Tibial nerve (tissue), 3 donors: ENCODE results near the gene MYLK2.

Source experiments
- POLR2A ChIP-seq, 2 donors: fragments of 450-650 bp; IDR thresholded peaks; one replicate each; pipeline ENCODE4 v1.6.1; 2017; ENCODE audit warnings: antibody characterized with exemption in 2 of 2, mild to moderate bottlenecking in 2 of 2, moderate library complexity in 2 of 2
- TF ChIP-seq, protein P1 (sequence below), 5 experiments: fragments of 200-600 bp in 3 of 5; fragments of 450-650 bp in 2 of 5; sonication (generic) in 3 of 5; IDR thresholded peaks; one replicate each; pipeline ENCODE4 v1.5.1; 2016 to 2019; ENCODE audit warnings: antibody characterized with exemption in 5 of 5, mild to moderate bottlenecking in 3 of 5, moderate library complexity in 2 of 5

DNA sequence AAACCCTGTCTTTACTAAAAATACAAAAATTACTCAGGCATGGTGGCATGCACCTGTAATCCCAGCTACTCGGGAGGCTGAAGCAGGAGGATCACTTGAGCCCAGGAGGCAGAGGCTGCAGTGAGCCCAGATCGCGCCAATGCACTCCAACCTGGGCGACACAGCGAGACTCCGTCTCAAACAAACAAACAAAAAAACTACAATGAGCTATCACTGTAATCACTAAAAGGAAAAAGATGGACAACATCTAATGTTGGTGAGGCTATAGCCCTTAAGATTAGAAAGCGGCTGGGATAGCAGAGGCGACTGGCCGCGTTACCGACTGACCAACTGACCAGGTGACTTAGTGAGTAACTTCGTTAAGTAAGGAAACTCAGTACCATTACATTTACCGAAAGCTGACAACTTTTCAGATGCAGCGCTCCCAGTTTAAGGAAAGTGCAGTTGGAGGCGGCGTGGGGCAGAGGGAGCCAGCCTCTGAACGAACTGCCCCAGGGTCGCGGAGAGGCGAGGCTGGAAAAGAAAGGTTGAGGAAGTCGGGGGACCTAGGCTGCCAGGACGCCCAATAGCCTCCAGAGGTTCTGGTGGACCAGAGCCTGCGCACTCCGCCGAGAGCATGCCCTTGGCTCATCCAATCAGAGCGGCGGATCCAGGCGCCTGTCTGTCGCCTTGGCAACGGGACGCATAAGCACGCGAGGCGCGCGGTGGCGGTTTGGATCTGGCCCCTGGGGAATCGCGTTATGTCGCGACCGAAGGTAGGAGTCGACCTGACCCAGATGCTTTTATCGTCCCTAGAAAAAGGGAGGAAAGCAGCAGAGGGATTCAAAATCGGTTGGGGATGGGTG lies 60.2 kb downstream of the MYLK2 start:
- TF ChIP-seq, protein P1, sequence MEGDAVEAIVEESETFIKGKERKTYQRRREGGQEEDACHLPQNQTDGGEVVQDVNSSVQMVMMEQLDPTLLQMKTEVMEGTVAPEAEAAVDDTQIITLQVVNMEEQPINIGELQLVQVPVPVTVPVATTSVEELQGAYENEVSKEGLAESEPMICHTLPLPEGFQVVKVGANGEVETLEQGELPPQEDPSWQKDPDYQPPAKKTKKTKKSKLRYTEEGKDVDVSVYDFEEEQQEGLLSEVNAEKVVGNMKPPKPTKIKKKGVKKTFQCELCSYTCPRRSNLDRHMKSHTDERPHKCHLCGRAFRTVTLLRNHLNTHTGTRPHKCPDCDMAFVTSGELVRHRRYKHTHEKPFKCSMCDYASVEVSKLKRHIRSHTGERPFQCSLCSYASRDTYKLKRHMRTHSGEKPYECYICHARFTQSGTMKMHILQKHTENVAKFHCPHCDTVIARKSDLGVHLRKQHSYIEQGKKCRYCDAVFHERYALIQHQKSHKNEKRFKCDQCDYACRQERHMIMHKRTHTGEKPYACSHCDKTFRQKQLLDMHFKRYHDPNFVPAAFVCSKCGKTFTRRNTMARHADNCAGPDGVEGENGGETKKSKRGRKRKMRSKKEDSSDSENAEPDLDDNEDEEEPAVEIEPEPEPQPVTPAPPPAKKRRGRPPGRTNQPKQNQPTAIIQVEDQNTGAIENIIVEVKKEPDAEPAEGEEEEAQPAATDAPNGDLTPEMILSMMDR (IDR thresholded peaks at IDR 0.05) = peak in 2 of 5 experiments; percentile 32 to 46
- peak; percentile 32 to 61 for TF ChIP-seq POLR2A (IDR thresholded peaks at IDR 0.05)
